Measurements from ENCODE around the gene DDHD1. TPM values are rescaled to one million over a fixed set of nuclear protein-coding genes. Genes with fewer than 3 reads are reported as not detected.
A peak's percentile ranks its signal among the peaks of the same experiment; 100 is the strongest.

Gene DDHD1
- polyA plus RNA-seq, 1 of the 3 experiments (the other 2 are of a cell fraction): 1.9 TPM

GRCh38 chr14:53011053-53011462 is 142.1 kb downstream of the DDHD1 start (continued):
- TF ChIP-seq MEF2A (IDR thresholded peaks at IDR 0.05; ENCODE audit: borderline replicate concordance, low read depth) (no peak), JUND (IDR thresholded peaks at IDR 0.05) (peak; percentile 77), GABPA (IDR thresholded peaks at IDR 0.05; ENCODE audit: low read depth) (no peak), NFIC (IDR thresholded peaks at IDR 0.05; ENCODE audit: borderline replicate concordance) (peak; percentile 69), PBX3 (IDR thresholded peaks at IDR 0.05) (peak; percentile 59), TAF1 (IDR thresholded peaks at IDR 0.05; ENCODE audit: borderline replicate concordance, low read depth, low read length) (no peak), FOSL2 (IDR thresholded peaks at IDR 0.05; ENCODE audit: borderline replicate concordance, low read depth) (peak; percentile 93), MXI1 (IDR thresholded peaks at IDR 0.05; ENCODE audit: low read depth, low read length) (no peak), IRF3 (IDR thresholded peaks at IDR 0.05; ENCODE audit: low read depth, low read length) (no peak), REST (IDR thresholded peaks at IDR 0.05; ENCODE audit: low read depth, low read length) (no peak)
- TF ChIP-seq, protein P1, sequence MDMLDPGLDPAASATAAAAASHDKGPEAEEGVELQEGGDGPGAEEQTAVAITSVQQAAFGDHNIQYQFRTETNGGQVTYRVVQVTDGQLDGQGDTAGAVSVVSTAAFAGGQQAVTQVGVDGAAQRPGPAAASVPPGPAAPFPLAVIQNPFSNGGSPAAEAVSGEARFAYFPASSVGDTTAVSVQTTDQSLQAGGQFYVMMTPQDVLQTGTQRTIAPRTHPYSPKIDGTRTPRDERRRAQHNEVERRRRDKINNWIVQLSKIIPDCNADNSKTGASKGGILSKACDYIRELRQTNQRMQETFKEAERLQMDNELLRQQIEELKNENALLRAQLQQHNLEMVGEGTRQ (IDR thresholded peaks at IDR 0.05; ENCODE audit: borderline replicate concordance, low read depth, low read length): no peak

DNA sequence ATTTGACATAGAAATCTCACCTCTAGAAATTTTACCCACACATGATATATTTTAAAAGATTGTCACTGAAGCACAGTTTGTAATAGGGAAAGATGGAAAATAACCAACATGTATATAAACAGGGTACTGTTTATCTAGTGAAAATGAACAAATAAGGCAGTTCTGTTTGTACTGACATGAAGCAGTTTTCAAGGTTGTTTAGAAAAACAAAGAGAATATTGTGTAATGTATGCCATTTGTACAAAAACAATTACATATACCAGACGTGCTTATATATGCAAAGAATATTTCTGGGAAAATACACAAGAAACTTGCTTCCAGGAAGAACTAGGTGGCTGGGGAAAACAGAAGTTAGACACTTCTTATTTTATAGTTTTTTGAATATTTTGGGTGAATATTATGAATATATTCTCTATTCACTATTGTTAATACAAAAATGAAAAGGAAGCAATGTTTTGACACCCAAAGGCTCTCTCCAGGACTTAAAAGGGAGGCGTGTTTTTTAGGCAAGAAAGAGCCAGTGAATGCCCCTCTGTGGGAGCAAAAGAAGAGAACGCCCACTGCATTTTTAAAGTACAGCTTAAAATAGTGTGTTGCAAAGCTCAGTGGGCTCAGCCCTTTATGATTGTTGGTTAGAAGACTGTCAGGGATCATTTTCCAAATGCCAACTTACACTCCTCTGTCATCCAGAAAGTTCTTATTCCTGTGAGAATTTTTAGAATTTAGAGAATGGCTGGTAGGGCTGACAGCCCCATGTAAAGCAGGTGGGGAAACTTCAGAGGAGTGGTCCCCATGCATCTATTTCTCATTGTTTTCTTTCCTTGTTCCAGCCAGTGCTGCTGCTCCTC is 142.7 kb downstream of the DDHD1 start:
- peak overlapping the region; percentile 34 to 47; a peak in 3 of 4 replicates for H3K27ac ChIP-seq (ENCODE audit: low read depth in 2 of 2, low read length in 1 of 2)
- H3K4me1 ChIP-seq (ENCODE audit: control insufficient read depth in 1 of 2, insufficient read depth in 2 of 2, low read depth in 1 of 2, low read length in 1 of 2): peaks cover 0 to 10% of the 10 kb centered on the region in 2 experiments; a peak in 2 of 4 replicates
- H3K36me3 ChIP-seq (replicated peaks in 1 of 2; ENCODE audit: control insufficient read depth in 1 of 2, insufficient read depth in 2 of 2, low read length in 1 of 2): no peaks in the 10 kb centered on the region
- CTCF ChIA-PET: no interaction called here
- H4K20me1 ChIP-seq (ENCODE audit: insufficient read depth): no peaks in the 10 kb centered on the region
- H3K79me2 ChIP-seq (ENCODE audit: insufficient read depth): no peaks in the 10 kb centered on the region
- WGBS (ENCODE audit: low lambda C conversion rate): 87% methylated on average over 3 of the region's 3 CpGs
- H3K4me2 ChIP-seq: peak overlapping the region; percentile 14; the same call in 1 of the 2 replicates
- H3K9me2 ChIP-seq: no peaks in the 10 kb centered on the region
- H3K9me3 ChIP-seq: no peaks in the 10 kb centered on the region
- POLR2A ChIA-PET: no interaction called here
- H3K4me3 ChIP-seq (ENCODE audit: low read depth in 2 of 2, low read length in 1 of 2): no peak overlapping the region
- H3F3A ChIP-seq (replicated peaks; ENCODE audit: insufficient read depth): peaks cover 11% of the 10 kb centered on the region
- no peak overlapping the region for H3K9ac ChIP-seq
- H2AFZ ChIP-seq (ENCODE audit: low read depth): peak overlapping the region; percentile 68
- DNase-seq: no peak
- H3K27me3 ChIP-seq (ENCODE audit: insufficient read depth): no peaks in the 10 kb centered on the region
- TF ChIP-seq SIN3A (IDR thresholded peaks at IDR 0.05; ENCODE audit: borderline replicate concordance, low read depth, low read length) (no peak), CHD2 (IDR thresholded peaks at IDR 0.05; ENCODE audit: low read length, partially characterized antibody) (no peak), EZH2phosphoT487 (IDR thresholded peaks at IDR 0.05; ENCODE audit: borderline replicate concordance, low read depth) (no peak), TEAD4 (IDR thresholded peaks at IDR 0.05; ENCODE audit: borderline replicate concordance, insufficient read depth) (no peak), NRF1 (IDR thresholded peaks at IDR 0.05; ENCODE audit: low read depth, low read length) (no peak), REST (IDR thresholded peaks at IDR 0.05; ENCODE audit: low read depth, low read length) (no peak), GATA2 (CRISPR knock-in tag; IDR thresholded peaks at IDR 0.05) (no peak), GABPA (IDR thresholded peaks at IDR 0.05; ENCODE audit: low read depth) (no peak), PBX3 (IDR thresholded peaks at IDR 0.05) (no peak)

Measured in SK-N-SH (cell line).